Measurements from ENCODE around the gene ZBTB12. TPM values are rescaled to one million over a fixed set of nuclear protein-coding genes. Genes with fewer than 3 reads are reported as not detected.

Gene ZBTB12
- total and polyA plus RNA-seq, 9 of the 15 experiments (the other 6 are each of a cell fraction or from before 2014, with no cell fraction given) = 0.03 to 12.4 (median 5.8) TPM; not detected in 1

GRCh38 chr6:31897612-31898382 is 4.1 kb downstream of the ZBTB12 start, which contains the start of gene EHMT2 (continued):
- TF ChIP-seq ARID4B (CRISPR knock-in tag; IDR thresholded peaks at IDR 0.05) (peak; percentile 28), TBP (optimal IDR thresholded peaks at IDR 0.05; ENCODE audit: low read depth, low read length) (peak; percentile 89), XRCC4 (IDR thresholded peaks at IDR 0.05; ENCODE audit: extremely low read depth, insufficient read depth, insufficient read length) (no peak), TARDBP (IDR thresholded peaks at IDR 0.05) (0 out of 2 replicates have a peak, but pooled peaks have one; percentile 16), NONO (IDR thresholded peaks at IDR 0.05; ENCODE audit: low read depth in 2 of 2, low read length in 1 of 2) (peak in 1 of 2 experiments; percentile 6; a peak in 1 of 4 replicates), ZFPM2 (CRISPR knock-in tag; IDR thresholded peaks at IDR 0.05) (no peak), SMARCA4 (IDR thresholded peaks at IDR 0.05) (0 out of 2 replicates have a peak, but pooled peaks have one; percentile 9), NR2C2 (CRISPR knock-in tag; IDR thresholded peaks at IDR 0.05) (no peak), NR2C2 (tag; IDR thresholded peaks at IDR 0.05) (peak; percentile 42; the same call in 1 of the 2 replicates), MAX (CRISPR knock-in tag; IDR thresholded peaks at IDR 0.05) (peak; percentile 68), NR3C1 (CRISPR knock-in tag; IDR thresholded peaks at IDR 0.05) (no peak), TAF1 (IDR thresholded peaks at IDR 0.05; ENCODE audit: control insufficient read depth, extremely low read depth, insufficient read depth, low read length, severe bottlenecking) (peak; percentile 94), ZNF41 (CRISPR knock-in tag; conservative IDR thresholded peaks at IDR 0.05) (no peak), USF1 (CRISPR knock-in tag; IDR thresholded peaks at IDR 0.05) (peak; percentile 92), MYC (IDR thresholded peaks at IDR 0.05; ENCODE audit: low read depth, low read length) (peak; percentile 61), MYC (CRISPR knock-in tag; IDR thresholded peaks at IDR 0.05; ENCODE audit: borderline replicate concordance, low read depth) (no peak)
- TF ChIP-seq, protein P1, sequence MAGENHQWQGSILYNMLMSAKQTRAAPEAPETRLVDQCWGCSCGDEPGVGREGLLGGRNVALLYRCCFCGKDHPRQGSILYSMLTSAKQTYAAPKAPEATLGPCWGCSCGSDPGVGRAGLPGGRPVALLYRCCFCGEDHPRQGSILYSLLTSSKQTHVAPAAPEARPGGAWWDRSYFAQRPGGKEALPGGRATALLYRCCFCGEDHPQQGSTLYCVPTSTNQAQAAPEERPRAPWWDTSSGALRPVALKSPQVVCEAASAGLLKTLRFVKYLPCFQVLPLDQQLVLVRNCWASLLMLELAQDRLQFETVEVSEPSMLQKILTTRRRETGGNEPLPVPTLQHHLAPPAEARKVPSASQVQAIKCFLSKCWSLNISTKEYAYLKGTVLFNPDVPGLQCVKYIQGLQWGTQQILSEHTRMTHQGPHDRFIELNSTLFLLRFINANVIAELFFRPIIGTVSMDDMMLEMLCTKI (IDR thresholded peaks at IDR 0.05; ENCODE audit: partially characterized antibody) = no peak
- TF ChIP-seq, protein P2, sequence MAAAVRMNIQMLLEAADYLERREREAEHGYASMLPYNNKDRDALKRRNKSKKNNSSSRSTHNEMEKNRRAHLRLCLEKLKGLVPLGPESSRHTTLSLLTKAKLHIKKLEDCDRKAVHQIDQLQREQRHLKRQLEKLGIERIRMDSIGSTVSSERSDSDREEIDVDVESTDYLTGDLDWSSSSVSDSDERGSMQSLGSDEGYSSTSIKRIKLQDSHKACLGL (CRISPR knock-in tag; IDR thresholded peaks at IDR 0.05; ENCODE audit: borderline replicate concordance, poor library complexity, severe bottlenecking) = peak; percentile 8
